ENCODE data around the gene MYO5A. TPM values are rescaled to one million over a fixed set of nuclear protein-coding genes. Genes with fewer than 3 reads are reported as not detected.

Gene MYO5A
- total and polyA plus RNA-seq, 3 donors from 2014 or later = 11.7 to 35.5 (median 24.3) TPM

MicroRNAs encoded within 50 kb of the gene (microRNA counts, 767-probe panel; counts per million panel counts)
- 0 to 152 counts per million in 2 donors for microRNA hsa-miR-1266

Small RNA genes within 50 kb of the gene (microRNA-seq; reads per million reads assigned to microRNA genes)
- gene MIR1266 (ENCODE audit: borderline number of aligned reads in 2 of 2, borderline replicate concordance in 1 of 2) = 3.5 reads per million in 2 donors

Small RNA genes within 50 kb of the gene (small RNA-seq; reads per million reads assigned to genes)
- 0.46 to 0.66 reads per million in 2 donors for gene MIR1266

Other genes starting within 250 kb of the MYO5A start
- gene MYO5C, start 233.1 kb downstream of the MYO5A start, total RNA-seq = 10 to 100 TPM; 40.0 to 47.6 TPM
- 9.3 TPM for gene MYO5C, start 233.1 kb downstream of the MYO5A start, polyA plus RNA-seq (ENCODE audit: insufficient read depth, low read depth, low replicate concordance)
- 100 to 1,000 TPM; 114 to 139 TPM for gene ARPP19, start 40.1 kb upstream of the MYO5A start, total RNA-seq
- 162 TPM for gene ARPP19, start 40.1 kb upstream of the MYO5A start, polyA plus RNA-seq (ENCODE audit: insufficient read depth, low read depth, low replicate concordance)
- 100 to 1,000 TPM; 128 to 129 TPM for gene ATOSA, start 150.5 kb upstream of the MYO5A start, total RNA-seq
- 37.9 TPM for gene ATOSA, start 150.5 kb upstream of the MYO5A start, polyA plus RNA-seq (ENCODE audit: insufficient read depth, low read depth, low replicate concordance)